ENCODE data around the gene RPL7A. TPM values are rescaled to one million over a fixed set of nuclear protein-coding genes. Genes with fewer than 3 reads are reported as not detected.
"Not testable (repeated sequence)": the region's sequence is repeated elsewhere in the genome, so short reads cannot be mapped to it uniquely, and the experiment has no call there.

RPL7A gene
- total RNA-seq, 1 donor from 2014 or later: 761 TPM

DNA sequence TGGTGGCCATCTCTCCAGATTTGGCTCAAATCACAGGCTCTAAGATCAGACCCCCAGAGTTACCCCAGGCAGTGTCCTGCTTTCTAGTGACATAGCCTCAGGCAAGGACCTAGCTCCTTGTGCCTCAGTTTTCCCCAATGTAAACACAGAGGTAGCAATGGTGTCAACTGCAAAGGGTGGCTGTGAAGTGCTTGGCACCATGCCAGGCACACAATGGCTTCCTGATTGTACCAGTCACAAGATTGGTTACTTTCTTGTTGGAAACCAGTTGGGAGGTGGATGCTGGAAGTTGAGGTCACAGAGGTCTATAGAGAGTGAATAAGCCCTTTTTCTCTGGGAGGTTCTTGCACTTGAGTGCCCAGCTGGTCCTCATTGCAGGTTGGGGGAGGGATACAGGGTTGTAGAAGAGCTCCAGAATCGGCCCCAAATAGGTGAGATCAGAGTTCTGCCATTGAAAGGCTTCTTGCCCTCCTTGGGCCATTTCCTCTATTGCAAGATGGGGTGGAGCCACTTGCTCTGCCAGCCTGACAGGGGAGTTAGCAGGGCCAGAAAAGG is 30.5 kb downstream of the RPL7A start:
- no peak for DNase-seq (ENCODE audit: low spot score)
- intact Hi-C loops (cut with DNase I): no loop called here

DNA sequence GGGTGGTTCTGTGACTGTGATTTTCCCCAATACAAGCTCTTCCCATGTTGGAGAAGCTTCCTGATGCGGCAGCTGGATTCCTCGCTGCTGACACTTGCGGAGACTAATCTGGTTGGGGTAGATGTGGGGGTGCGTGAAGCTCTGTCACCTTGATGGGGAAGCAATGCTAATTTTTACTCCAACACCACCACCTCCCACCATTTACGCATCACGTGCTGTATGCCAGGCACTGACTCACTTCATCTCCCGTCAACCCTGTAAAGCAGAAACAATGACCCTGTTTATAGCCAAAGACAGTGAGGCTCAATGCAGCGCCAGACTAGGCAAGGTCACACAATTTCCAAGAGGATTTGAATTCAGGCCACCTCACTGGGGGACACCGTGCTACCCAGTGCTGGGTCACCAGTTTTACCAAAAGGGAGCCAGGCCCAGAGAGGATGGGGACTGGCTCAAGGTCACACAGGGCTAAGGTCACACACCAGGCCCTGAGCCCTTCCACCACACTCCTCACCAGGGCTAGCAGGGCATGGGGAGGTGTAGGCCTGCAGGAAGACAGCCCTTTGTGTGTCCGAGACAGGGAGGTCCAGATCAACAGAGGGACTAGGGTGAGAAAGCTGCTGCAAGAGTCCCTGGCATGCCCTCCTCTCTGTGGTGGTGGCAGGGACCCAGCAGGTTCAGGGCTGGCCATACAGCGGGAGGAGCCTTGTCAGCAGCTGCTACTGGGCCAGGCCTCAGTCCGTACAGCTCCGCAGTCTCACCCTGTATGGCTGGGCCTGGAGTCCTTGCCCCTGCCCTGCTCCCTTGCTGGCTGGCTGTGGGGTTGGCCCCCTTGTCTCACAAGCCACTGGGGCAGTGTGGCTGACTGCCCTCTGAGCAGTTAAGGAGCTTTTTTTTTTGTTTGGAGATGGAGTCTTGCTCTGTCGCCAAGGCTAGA is 31.4 kb downstream of the RPL7A start:
- intact Hi-C loops (cut with DNase I): no loop called here
- no peak for DNase-seq (ENCODE audit: low spot score)

DNA sequence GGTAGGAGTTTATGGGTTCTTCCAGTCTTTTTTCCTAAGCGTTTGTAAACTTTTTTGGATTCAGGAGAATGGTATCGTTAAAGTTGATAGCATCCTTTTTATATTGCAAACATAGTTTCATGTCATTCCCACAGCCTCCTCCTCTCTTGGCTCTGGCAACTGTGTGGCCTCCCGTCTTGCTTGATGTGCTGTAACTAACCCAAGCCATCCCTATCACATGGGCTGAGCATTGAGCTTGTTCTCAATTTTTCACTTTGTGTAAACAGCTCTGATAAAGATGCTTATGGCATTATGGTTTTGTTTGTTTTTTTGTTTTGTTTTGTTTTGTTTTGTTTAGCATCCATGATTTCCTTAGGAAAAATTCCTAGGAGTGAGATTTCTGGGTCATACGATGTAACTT is 32.7 kb downstream of the RPL7A start:
- intact Hi-C loops (cut with DNase I): no loop called here
- DNase-seq (ENCODE audit: low spot score): no peak

DNA sequence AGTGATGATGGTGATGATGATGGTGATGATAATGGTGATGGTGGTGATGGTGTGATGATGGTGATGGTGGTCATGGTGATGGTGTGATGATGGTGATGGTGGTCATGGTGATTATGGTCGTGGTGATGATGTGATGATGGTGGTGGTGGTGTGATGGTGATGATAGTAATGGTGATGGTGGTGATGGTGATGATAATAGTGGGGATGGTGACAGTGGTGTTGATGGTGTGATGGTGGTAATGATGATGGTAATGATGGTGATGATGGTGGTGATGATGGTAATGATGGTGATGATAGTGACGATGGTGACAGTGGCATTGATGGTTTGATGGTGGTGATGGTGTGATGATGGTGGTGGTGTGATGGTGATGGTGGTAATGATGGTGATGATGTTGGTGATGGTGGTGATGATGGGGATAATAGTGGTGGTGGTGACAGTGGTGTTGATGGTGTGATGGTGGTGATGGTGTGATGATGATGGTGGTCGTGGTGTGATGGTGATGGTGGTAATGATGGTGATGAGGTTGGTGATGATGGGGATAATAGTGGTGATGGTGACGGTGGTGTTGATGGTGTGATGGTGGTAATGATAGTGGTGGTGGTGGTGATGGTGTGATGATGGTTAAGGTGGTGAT is 34.6 kb downstream of the RPL7A start:
- intact Hi-C loops (cut with DNase I): no loop called here
- DNase-seq (ENCODE audit: low spot score): no peak

DNA sequence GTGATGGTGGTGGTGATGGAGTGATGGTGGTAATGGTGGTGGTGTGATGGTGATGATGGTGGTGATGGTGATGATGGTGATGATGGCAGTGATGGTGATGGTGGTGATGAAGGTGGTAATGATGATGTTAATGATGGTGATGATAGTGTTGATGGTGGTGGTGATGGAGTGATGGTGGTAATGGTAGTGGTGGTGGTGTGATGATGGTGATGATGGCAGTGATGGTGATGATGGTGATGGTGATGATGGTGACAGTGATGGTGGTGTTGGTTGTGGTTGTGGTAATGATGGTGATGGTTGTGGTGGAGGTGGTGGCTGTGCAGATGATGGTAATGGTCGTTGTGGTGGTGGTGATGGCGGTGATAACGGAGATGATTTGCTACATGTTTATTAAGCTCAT is 35.4 kb downstream of the RPL7A start:
- intact Hi-C loops (cut with DNase I): no loop called here
- DNase-seq (ENCODE audit: low spot score): no peak

DNA sequence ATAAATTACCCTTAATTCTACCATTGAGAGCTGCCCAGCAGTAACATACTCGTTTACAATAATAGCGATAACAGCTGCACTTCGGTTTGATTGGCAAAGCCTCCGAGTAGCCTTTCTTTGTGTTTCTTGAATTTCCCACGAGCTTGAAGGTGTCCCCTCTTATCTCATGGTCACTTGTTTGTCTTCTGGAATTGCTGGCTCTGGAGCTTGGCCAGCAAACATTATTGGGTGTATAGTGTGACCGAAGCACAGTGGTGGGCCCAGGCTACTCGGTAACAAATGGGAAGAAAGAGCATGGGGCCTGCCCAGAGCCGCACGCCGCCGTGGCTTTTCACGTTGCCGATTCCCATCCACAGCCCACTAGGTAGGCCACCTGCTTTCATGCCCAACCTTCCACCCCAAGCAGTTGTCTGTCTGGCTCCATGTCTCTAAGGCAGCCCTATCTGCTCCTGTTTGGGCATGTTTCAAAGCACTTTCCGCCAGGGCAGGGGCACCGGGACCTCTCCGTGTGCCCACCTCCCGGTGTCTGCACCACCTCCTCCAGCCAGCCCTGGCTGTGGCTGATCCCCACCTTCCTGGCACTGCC is 36.8 kb downstream of the RPL7A start:
- intact Hi-C loops (cut with DNase I): no loop called here
- no peak for DNase-seq (ENCODE audit: low spot score)

DNA sequence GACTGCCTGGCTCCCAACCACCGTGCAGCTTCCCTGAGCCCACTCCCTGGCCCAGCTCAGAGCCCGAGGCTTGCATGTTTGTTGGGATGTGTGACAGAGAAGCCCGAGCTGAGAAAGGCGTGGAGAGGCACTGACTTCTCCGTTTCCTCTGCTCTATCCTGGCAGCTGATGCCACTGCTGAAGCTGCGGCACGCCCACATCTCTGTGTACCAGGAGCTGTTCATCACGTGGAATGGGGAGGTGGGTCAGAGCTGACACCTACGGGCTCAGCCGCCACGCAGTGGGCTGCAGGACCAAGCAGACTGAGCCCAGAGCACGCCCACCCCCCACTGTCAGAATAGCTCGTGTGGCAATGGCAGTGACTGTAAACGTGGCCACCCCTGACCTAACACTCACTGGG is 37.4 kb downstream of the RPL7A start:
- DNase-seq (ENCODE audit: low spot score): no peak
- intact Hi-C loops (cut with DNase I): no loop called here

DNA sequence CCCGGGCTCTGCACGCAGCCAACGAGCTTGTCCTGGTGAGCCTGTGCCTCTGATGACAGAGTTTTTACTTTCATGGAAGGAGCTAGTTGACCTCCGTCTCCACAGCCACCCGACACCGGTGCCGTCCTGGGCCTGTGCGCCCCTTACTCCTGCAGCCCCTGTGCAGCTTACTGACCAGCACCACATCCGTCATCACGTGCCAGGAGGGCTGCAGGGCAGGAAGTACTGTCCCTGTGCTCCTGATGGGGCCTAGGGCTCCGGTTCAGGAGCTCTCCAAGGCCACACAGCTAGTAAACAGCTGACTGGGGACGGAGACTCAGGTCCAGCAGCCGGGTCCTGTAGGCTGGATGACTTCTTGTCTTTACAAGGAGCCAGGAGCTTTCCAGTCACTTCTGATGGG is 38.3 kb downstream of the RPL7A start:
- no peak for DNase-seq (ENCODE audit: low spot score)
- intact Hi-C loops (cut with DNase I): no loop called here

DNA sequence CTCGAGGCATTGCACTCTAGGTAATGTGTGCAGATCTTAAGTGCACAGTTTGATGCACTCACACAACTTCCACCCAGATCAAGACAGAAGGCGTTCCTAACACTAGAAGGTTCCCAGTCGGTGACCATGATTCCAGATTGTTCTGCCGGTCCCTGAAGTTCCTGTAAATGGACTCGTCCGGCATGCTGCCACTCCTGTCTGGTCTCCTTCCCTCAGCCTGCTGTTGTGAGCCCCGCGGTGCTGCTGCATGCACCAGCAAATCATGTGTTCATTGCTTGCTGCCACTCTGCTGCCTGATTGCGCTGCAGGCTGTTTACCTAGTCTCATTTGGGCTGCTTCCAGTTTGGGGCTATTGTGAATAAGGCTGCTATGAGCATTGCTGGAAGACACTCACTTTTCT is 39.7 kb downstream of the RPL7A start:
- intact Hi-C loops (cut with DNase I): no loop called here
- no peak for DNase-seq (ENCODE audit: low spot score)

DNA sequence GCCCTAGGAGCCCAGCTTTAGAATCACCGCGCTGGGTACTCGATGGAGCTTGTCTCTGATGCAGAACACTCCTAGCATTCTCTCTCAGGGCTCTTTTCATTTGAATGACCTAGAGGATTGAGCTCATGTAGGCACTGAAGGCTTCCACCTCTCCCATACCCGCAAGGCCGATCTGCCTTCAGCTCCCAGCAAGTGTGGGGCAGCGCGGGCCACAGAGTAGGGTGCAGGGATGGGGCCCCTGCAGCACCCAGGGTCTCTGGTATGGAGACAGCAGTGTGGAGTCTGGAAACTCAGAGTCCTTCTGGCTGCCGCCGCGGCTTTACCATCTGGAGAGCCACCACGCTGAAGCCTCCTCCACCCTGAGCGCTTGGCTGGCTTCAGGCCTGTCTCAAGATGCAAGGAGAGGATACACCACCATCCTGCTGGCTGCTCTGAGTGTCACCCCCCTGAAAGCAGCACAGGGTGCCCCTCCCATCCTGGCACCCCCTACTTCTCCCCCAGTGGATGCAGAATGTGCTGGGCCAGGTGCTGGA is 41.1 kb downstream of the RPL7A start:
- intact Hi-C loops (cut with DNase I): no loop called here
- DNase-seq (ENCODE audit: low spot score): no peak

DNA sequence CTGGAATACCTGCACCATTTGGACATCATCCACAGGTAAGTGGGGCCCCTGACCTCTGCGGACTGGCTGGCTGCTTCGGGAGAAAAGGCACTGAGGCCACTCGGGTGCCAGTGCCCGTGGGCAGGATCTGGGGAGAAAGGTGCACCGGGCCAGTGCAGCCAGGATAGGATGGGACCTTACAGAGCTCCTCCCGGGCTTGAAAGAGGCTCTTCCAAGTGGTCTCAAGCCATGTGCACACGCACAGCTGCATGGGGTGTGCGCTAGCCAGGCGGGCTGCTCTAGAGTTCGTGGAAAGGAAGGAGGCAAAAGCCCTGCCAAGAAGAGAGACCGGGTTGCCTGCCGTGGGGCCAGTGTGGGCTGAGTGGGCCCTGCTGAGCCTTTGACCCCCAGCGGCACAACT is 41.5 kb downstream of the RPL7A start:
- intact Hi-C loops (cut with DNase I): no loop called here
- no peak for DNase-seq (ENCODE audit: low spot score)

DNA sequence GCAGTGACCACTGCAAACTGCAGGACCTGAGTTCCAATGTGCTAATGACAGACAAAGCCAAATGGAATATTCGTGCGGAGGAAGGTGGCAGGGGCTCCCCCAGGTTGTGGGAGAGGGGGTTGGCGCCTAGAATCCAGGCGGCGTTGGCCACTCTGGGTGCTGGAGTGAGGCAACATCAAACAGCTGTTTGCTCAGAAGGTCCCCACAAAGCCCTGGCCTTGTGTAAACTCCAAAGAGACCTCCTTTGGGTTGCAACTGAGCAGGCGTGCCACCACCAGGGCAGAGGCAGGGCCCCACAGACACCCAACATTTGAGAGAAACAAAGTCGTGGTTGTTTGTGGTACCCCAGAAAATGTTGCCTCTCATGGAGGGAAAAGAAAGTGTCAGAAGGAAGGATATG is 42.7 kb downstream of the RPL7A start:
- intact Hi-C loops (cut with DNase I): no loop called here
- no peak for DNase-seq (ENCODE audit: low spot score)

DNA sequence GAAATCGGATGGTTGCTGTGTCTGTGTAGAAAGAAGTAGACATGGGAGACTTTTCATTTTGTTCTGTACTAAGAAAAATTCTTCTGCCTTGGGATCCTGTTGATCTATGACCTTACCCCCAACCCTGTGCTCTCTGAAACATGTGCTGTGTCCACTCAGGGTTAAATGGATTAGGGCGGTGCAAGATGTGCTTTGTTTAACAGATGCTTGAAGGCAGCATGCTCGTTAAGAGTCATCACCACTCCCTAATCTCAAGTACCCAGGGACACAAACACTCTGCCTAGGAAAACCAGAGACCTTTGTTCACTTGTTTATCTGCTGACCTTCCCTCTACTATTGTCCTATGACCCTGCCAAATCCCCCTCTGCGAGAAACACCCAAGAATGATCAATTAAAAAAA is 43.4 kb downstream of the RPL7A start:
- intact Hi-C loops (cut with DNase I); DNase-seq (ENCODE audit: low spot score): not testable (repeated sequence)

DNA sequence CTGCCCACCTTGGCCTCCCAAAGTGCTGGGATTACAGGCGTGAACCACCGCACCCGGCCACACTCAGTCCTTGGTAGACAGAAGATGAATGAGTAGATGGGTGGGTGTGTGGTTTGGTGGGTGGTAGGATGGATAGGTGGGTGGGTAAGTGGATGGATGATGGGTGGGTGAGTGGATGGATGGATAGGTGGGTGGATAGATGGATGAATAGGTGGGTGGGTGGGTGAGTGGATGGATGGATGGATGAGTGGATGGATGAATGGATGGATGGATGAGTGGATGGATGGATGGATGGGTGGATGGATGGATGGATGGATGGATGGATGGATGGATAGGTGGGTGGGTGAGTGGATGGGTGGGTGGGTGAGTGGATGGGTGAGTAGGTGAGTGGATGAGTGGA is 44.3 kb downstream of the RPL7A start:
- intact Hi-C loops (cut with DNase I); DNase-seq (ENCODE audit: low spot score): not testable (repeated sequence)

DNA sequence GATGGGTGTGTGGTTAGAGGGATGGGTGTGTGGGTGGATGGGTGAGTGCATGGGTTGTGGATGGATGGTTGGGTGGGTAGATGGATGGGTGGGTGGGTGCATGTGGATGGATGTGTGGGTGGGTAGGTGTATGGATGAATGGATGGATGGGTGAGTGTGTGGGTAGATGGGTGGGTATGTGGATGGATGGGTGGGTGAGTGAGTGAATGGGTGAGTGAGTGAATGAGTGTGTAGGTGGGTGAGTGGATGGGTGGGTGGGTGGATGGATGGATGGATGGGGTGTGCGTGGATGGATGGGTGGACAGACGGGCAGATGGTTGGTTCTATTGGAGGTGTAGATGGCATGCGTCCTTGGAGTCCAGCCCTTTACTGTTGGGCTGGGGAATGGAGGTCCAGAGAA is 45.4 kb downstream of the RPL7A start:
- no peak for DNase-seq (ENCODE audit: low spot score)
- intact Hi-C loops (cut with DNase I): no loop called here

DNA sequence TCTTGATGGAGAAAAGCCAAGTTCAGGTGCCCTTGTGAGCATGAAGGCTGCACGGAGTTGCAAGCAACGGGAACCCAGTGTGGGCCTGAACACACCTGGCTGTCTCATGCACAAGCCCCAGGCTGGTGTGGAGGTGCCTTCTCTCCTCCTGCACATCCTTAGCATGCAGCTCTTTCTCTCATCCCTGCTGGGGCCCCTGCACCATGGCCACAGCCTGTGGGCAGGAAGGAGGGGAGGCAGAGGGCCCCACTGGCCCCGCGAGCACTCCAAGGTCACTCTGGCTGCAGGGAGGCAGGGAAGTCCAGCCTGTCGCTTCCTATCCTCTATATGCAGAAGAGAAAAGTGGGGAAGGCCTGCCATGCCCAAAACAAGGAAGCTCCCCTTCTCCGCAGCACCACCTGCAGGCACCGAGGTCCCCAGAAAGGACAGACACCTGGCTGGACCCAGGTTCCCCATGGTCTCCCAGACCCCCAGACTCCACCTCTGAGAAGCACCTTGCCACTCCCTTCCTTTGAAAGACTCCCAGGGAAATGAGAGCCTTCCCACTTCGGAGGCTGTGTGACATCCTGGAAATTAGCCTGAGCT is 46.8 kb downstream of the RPL7A start:
- DNase-seq (ENCODE audit: low spot score): no peak
- intact Hi-C loops (cut with DNase I): no loop called here

DNA sequence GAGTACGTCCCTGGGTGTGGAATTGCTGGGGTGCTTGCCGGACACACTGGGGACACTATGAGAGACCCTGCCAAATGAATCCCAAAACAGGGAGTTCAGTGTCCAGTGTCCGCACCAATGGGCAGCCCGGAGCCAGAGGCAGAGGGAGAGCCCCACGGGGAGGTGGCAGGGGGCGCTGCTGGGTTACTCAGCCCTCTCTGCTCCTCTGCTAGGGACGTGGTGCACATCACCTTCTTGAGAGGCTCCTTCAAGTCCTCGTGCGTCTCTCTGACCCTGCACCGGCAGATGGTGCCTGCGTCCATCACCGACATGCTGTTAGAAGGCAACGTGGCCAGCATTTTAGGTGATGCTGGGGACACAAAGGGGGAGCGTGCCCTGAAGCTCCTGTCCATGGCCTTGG is 48.9 kb downstream of the RPL7A start:
- DNase-seq (ENCODE audit: low spot score): no peak

DNA sequence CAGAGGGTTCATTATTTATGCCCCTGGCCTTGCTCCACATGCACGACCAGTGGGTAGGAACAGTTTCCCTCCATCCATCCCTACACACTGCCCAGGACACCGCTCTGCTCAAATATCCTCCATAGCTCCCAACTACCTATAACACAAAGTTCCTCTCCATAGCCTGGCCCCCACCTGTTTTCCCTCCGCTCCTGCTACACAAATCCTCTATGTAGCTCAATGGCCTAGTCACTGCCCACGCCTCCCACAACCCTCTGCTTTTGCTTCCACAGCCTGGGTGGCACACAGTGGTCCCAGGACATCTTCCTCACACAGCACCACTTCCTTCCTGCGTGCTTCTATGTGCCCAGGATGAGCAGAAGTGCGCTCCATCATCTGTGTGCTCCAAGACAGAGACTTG is 49.4 kb downstream of the RPL7A start:
- DNase-seq (ENCODE audit: low spot score): no peak
- intact Hi-C loops (cut with DNase I): no loop called here

More for the DNA sequence above, 48.9 kb downstream of the RPL7A start:
- intact Hi-C loops (cut with DNase I): no loop called here

DNA sequence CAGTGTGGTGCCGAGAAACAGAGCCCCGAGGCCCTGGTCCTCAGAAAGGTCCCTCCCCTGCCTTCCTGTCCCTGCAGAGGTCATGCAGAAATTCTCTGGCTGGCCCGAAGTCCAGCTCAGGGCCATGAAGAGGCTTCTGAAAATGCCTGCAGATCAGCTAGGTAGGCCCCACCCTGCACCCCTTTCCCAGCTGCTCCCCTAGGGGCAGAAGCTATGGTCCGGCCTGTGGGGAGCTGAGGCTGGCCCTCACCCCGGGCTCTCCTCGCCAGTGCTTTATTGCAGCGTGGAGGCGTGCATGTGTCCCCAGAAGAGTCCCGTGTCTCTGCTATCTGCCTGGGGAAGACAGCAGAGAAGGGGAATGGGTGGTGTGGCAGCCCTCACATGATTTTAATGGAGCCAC is 49.9 kb downstream of the RPL7A start:
- no peak for DNase-seq (ENCODE audit: low spot score)
- intact Hi-C loops (cut with DNase I): no loop called here

DNA sequence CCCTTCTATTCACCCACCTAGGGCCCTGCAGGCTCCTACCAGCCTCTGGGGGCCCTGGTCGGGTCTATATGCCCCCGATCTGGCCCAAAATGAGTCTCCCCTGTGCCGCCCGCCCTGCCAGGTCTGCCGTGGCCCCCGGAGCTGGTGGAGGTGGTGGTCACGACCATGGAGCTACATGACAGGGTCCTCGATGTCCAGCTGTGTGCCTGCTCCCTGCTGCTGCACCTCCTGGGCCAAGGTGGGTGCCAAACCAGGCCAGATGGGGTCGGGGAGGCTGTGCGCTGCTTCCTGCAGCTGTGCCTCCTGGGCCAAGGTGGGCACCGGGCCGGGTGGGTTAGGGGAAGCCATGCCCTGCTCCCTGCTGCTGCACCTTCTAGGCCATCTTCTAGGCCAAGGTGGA is 52.3 kb downstream of the RPL7A start:
- no peak for DNase-seq (ENCODE audit: low spot score)
- intact Hi-C loops (cut with DNase I): loop anchor here (10.0 kb wide), 1 partner anchor 325 kb away; no protein-coding TSS in a partner anchor
